Gastrocnemius medialis (tissue), 4 donors: ENCODE measurements around the gene MPP3.

ENCODE experiments used
- CTCF ChIP-seq, 5 experiments: fragments of 450-650 bp in 3 of 5; fragments of 200-600 bp in 2 of 5; sonication (generic) in 2 of 5; IDR thresholded peaks in 4 of 5; conservative IDR thresholded peaks in 1 of 5; 1 replicate in 4 of 5; 2 replicates in 1 of 5; pipeline ENCODE4 v1.5.1; 2016 to 2019; ENCODE audit warnings: antibody characterized with exemption in 5 of 5, mild to moderate bottlenecking in 3 of 5, moderate library complexity in 3 of 5
- POLR2A ChIP-seq, 2 donors: fragments of 450-650 bp; IDR thresholded peaks; one replicate each; pipeline ENCODE4 v1.6.1; 2017; ENCODE audit warnings: antibody characterized with exemption in 2 of 2, mild to moderate bottlenecking in 2 of 2, moderate library complexity in 2 of 2

- TF ChIP-seq POLR2A (IDR thresholded peaks at IDR 0.05) (no peak), CTCF (IDR thresholded peaks at IDR 0.05 in 4 of 5, conservative IDR thresholded peaks at IDR 0.05 in 1 of 5) (no peak)
Measured at GRCh38 chr17:43873815-43874214, 40.9 kb upstream of the MPP3 start.
